Fibroblast of mammary gland (primary cell): ENCODE data around the gene SEC22C.

Source experiments
- DNase-seq: peaks from one replicate; pipeline ENCODE4 v3.0.0-alpha.2; 2010; ENCODE audit warnings: low read depth
- H3K4me3 ChIP-seq: 2 replicates; pipeline ENCODE4 v1.5.1; 2011; ENCODE audit warnings: low read depth, mild to moderate bottlenecking, low read length, moderate library complexity; ENCODE audit not compliant: control insufficient read depth
- CTCF ChIP-seq: conservative IDR thresholded peaks from 2 replicates; pipeline ENCODE4 v1.5.1; 2011; ENCODE audit warnings: low read depth, low read length, inconsistent platforms; ENCODE audit not compliant: control insufficient read depth, insufficient read depth

SEC22C gene

GRCh38 chr3:42520336-42520735 is 61.4 kb downstream of the SEC22C start:
- DNase-seq, result no peak
- no peak for TF ChIP-seq CTCF
- no peak overlapping the region for H3K4me3 ChIP-seq

GRCh38 chr3:42519568-42519962 is 62.2 kb downstream of the SEC22C start:
- no peak overlapping the region for H3K4me3 ChIP-seq
- DNase-seq, result no peak
- TF ChIP-seq CTCF, result no peak

GRCh38 chr3:42518800-42519567 is 62.8 kb downstream of the SEC22C start:
- TF ChIP-seq CTCF, result peak; percentile 16
- H3K4me3 ChIP-seq, result no peak overlapping the region
- DNase-seq, result no peak

GRCh38 chr3:42517117-42517516 is 64.7 kb downstream of the SEC22C start:
- TF ChIP-seq CTCF, result no peak
- no peak for DNase-seq
- H3K4me3 ChIP-seq, result no peak overlapping the region

GRCh38 chr3:42516443-42516842 is 65.3 kb downstream of the SEC22C start:
- no peak overlapping the region for H3K4me3 ChIP-seq
- no peak for DNase-seq
- no peak for TF ChIP-seq CTCF

- no peak overlapping the region for H3K4me3 ChIP-seq
- no peak for TF ChIP-seq CTCF
- no peak for DNase-seq
These were observed 65.8 kb downstream of the SEC22C start for GRCh38 chr3:42515976-42516375.
